Measurements from ENCODE around the gene PHLDA3.

GRCh38 chr1:201505503-201505890, 36.5 kb upstream of the PHLDA3 start:
- TF ChIP-seq EZH2phosphoT487 (conservative IDR thresholded peaks at IDR 0.05; ENCODE audit: low read length): no peak
- TF ChIP-seq CTCF (IDR thresholded peaks at IDR 0.05; ENCODE audit: insufficient read depth, low read length, poor library complexity, severe bottlenecking): no peak

All from SU-DHL-6 (cell line).